Central memory CD4-positive, alpha-beta T cell (primary cell): ENCODE results near the gene RAD51B.
"Not testable (repeated sequence)": the region's sequence is repeated elsewhere in the genome, so short reads cannot be mapped to it uniquely, and the experiment has no call there.

Experiments used
- DNase-seq: peaks from one replicate; pipeline ENCODE4 v3.0.0; 2022

RAD51B gene

DNA sequence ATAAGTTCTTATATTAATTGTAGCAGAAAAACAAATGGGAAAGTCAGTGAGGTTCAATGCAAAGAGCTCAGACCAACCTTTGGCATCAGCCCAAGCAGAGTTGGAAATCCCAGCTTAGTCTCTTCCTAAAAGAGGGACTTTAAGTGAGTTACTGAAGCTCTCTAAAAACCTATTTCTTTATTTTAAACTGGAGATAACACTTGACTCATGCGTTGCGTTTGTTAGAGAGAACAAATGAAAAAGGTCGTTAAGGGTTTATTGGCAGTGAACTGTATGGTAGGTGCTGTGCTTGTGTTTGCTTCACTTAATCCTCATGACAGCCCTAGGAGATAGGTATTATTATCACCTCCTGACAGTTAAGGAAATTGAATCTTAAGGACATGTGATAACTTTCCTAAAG lies 396.5 kb downstream of the RAD51B start:
- no peak for DNase-seq

DNA sequence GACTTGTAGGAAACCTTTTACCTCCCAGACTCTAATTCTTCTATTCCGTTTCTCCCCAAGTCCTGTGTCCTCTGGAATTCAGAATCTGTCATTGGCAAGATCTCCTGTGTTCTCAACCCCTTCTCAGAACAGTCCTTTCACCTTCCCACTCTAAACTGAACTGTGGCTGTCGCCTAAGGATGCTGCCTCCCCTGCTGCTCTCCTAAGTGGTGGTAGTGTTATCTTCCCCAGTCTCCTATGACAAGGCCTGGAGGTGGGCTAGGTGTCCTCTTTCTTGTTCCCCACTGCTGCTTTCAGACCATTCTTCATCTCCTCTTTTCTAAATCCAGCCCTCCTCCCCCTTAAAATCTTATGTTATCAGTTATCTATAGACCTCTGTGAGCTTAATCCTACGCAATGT lies 397.4 kb downstream of the RAD51B start:
- no peak for DNase-seq

DNA sequence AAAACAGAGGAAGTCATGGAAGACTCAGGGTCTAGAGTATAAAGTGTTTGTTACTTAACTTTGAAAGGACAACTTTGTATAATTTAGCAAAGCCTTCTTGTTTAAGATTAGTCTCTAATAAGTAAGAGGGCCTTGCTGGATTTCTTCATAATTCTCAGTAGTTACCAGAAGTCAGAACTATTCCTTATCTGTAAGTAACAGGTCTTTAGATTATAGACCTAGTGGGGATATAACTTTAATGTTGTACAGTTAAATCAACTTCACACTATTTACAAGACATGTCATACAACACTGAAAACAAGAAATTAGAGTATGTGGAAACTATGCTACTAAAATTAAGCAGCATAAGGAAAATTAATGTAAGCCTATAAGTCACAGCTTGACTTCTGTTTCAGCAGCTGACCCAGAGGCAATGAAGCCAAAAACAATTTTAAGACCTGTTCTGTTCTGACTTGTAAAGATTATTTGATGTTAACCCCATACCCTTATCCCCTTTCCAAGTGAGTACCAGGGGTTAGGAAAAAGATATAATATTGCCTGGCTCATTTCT lies 398.3 kb downstream of the RAD51B start:
- DNase-seq, result no peak

DNA sequence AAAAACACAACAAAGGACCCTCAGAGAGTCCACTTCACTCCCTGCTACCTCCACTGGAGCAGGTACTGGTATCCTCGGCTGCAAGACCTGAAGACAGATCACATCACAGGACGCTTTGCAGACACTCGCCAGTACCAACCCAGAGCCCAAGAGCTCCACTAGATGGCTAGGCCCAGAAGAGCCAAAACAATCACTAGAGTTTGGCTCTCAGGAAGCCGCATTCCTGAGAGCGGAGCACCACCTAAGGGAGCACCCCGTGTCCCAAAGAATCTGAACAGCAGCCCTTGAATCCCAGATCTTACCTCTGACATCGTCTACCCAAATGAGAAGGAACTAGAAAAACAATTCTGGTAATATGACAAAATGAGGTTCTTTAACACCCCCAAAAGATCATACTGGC lies 399.8 kb downstream of the RAD51B start:
- DNase-seq, result no peak

DNA sequence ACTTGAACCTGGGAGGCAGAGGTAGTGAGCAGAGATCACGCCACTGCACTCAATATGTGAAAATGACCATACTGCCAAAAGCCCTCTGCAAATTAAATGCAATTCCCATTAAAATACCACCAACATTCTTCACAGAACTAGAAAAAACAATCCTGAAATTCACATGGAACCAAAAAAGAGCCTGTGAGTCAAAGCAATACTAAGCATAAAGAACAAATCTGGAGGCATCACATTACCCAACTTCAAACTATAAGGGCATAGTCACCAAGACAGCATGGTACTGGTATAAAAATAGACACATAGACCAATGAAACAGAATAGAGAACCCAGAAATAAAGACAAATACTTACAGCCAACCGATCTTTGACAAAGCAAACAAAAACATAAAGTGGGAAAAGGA lies 401.5 kb downstream of the RAD51B start:
- not testable (repeated sequence) for DNase-seq

DNA sequence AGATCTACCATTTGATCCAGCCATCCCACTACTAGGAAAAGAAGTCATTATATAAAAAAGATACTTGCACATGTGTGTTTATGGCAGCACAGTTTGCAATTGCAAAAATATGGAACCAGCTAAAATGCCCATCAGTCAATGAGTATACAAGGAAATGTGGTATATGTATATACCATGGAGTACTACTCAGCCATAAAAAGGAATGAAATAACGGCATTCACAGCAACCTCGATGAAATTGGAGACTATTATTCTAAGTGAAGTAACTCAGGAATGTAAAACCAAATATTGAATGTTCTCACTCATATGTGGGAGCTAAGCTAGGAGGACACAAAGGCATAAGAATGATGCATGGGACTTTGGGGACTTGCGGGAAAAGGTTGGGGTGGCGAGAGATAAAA lies 402.6 kb downstream of the RAD51B start:
- no peak for DNase-seq

DNA sequence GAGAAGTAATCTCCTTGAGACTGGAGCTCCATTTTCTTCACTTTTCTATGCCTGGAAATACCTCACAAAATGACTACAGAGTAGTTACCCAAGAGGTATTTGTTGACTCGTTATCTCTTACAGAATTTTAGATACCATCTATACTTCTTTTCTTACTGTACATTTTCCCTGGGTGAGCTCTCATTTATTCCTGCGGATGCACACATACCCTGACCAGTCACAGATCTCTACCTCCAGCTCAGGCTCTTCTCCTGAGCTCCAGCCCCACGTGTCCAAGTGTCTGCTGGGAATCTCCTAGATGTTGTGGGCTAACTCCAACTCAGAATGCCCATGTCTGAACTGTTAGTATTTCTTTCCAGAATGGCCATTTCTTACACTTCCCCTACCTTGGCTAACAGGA lies 403.1 kb downstream of the RAD51B start:
- DNase-seq, result no peak

DNA sequence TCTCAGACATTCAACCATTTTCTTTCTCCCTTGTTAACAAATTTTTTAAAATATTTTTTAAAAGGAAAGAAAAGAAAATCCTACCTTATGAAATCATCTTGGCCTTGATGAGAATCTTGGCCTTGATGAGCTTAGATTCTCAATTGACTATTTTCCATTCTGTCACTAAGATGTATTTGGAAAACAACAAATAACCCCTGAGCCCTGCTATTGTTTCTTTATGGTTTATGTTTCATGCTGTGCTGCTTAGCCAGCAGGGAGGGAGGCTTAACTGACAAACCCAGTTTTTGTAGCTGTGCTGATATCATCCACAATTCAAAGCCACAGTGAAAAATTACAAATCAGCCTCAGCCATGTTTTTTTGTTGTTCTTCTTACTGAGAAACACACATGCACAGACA lies 404.1 kb downstream of the RAD51B start:
- no peak for DNase-seq

DNA sequence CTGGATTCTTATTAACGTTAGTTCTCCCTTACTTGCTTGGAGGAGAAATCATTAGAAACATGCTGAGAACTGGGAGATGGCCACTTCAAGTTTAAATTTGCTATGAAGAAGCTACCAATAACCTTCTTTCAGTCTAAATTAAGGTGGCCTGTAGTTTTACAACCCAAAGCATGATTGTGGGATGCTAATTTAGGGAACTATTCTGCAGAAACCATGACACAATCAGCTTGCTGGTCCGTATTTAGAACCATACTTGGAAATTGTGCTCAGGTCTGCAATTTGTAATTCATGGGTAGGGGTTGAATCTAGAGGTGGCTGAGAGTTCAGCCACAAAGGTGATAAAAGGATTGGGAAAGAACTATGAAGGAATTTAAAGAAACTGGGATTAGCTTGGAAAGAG lies 405.7 kb downstream of the RAD51B start:
- no peak for DNase-seq

DNA sequence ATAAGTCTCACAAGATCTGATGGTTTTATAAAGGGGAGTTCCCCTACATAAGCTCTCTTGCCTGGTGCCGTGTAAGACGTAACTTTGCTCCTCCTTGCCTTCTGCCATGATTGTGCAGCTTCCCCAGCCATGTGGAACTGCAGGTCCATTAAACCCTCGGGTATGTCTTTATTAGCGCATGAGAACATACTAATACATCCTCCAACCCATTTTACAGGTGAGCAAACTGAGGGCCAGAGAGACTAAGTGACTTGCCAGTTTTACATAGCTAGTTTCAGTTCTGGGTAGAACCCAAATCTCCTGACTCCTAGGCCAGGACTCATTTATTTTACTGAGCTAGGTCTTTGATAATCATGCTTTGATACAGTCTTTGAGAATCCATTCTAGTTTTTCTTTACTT lies 406.9 kb downstream of the RAD51B start:
- DNase-seq, result no peak

DNA sequence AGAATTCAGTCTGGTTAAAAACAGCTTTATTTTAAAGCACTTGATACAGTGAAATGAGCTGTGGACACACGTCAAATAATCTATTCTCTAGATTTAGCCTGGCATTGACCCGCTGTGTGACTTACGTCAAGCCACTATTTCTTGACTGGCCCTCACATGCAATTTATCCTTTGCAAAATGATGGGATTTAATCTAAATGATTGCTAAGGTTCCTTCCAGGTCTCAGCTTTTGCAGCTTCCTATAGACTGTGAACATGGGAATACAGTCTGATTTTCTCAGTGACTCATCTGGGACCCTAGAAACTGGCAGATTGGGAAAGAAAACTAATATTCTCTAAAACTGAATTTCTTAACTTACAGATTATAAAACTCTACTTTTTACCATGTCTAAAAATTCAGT lies 409.1 kb downstream of the RAD51B start:
- DNase-seq, result no peak

DNA sequence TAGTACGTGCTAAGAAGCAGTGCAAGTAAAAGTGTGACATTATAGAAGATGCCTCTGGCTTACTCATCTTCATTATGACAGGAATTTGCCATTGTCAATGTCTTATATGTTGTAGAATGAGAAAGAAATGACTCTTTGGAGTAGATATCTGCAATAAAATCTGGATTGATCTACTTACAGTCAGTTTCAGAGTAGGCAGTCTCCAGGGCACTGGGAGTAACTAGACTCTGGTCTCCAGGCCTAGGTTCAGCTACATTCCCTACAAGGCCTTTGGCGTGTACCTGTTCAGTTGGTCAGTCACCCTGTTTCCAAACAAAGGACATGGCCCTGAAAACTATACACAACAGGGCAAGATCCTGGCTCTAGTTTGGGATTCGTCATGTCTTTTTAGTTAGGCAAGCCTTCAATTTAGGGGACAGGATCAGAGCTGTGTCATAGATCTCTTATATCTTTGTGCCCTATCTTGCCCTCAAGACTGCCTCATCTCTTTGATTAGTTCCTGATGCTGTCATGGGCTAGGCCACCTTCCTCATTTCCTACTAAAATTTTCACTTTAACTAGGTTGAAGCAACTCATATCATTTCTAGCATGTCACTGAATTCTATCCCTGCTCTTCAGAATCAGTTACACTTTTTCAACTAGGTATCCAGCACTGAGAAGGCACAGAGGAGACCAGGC lies 410.0 kb downstream of the RAD51B start:
- DNase-seq, result no peak

DNA sequence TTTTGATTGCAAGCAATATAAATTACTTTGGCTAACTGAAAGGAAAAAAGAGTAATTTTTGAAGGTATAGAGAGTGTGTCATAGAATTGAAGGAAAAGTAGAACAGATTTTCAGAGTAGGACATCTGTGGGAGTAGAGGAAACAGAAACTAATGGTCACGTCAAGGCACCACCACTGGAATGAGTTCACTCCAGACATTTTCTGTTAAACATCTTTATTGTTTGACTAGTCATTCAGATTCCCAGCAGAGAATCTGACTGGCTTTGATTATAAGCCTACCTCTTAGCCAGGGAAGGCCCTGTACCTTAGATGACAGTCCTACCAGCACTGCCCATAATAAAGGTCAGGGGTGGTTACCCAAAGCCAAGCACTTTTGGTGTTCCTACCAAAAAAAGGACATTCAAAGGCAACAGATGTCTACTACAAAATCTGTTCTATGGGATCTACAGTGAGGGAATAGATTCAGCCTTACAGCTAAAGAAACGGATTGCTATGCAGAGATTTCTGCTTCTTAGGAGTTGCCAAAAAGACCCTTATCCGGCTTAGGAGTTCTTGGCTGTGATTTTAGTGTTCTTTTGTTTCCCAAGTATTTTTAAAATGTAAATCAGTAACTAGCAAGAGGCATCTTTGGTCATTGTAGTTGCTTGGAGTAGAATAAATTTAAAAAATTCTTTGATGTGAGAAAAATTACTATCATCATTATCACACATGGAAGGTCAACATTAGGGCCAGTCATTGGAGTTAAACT lies 410.8 kb downstream of the RAD51B start:
- no peak for DNase-seq

DNA sequence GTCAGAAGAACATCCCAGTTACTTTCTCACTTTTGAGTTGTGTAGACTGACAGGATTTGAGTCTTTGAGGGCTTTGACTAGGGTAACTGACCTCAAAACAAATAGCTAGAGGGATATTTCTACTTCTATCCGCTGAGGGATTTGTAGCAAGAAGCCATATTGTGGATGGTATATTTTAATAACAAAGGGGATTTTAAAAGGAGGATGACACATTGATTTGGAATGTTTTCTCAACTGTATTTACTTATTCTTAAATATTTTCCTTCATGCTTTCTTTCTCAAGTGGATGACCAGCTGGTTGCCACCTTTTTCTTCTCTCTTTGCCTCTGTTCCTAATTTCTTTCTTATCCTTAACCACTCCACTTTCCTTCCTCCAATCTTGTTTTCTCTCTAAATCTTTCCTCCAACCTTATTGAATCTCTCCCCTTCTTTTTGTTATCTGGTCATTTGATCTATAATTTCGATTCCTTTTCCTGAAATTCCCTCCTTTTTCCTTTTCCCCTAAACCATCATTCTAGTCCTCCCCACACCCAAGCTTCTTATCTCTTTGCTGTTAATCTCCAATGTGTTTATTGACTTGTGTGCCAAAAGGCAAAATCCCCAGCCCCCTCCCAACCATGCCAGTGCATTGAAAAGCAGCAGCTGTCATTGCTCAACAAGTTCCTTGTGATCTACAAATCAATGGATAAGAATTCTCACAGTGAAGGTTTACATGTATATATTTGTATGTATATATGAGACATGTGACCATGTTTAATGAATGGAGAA lies 411.6 kb downstream of the RAD51B start:
- no peak for DNase-seq

DNA sequence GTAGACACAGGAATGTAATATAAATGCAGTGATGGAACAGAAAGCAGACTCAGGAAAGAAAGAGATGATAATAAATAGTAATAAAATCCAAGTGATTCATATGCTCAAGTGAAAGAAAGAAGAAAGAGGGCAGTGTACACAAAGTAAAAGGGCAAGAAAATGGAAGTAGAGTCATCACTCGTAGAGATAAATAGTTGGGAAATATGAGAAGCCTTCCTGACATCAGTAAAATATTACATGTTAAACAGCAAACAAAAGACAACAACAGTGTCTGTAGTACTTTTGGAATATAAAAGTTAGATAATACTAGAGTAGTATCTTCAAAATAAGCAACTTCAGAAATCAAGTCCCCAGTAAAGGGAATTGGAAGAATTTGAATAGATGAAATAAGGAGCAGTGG lies 412.3 kb downstream of the RAD51B start:
- no peak for DNase-seq

DNA sequence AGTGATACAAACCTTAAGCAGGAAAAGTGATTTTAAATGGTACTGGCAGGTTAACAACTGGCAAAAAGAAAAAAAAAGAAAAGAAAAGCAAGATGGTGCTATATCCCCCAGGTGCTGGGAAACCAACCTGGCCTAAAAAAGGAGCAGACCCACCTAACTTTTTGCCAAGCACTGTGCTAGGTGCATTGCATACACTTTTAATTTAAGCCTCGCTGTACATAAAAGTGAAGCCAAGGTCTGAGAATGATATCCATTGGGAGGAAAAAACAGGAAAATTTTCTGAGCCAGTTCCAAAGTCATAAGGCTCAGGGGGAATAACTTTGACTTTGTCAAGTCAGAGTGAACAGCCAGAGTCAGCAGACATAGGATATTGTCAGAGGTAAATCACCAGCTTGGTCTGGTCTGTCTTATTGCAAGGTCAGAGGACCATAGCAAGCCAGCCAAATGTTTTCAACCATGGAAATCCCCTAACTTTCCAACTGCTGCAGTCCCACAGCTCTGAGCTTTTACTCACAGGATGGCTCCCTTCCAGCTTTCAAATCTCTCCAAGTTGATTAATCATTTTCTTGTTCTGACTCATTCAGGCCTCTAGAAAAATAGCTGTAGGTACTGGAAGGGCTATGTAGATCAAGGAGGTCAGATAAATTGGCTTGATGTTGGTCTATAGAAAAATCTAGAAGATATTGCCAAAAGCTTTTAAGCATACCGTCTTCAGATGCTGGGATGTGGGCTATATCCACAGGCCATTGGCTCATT lies 412.9 kb downstream of the RAD51B start:
- DNase-seq, result no peak

DNA sequence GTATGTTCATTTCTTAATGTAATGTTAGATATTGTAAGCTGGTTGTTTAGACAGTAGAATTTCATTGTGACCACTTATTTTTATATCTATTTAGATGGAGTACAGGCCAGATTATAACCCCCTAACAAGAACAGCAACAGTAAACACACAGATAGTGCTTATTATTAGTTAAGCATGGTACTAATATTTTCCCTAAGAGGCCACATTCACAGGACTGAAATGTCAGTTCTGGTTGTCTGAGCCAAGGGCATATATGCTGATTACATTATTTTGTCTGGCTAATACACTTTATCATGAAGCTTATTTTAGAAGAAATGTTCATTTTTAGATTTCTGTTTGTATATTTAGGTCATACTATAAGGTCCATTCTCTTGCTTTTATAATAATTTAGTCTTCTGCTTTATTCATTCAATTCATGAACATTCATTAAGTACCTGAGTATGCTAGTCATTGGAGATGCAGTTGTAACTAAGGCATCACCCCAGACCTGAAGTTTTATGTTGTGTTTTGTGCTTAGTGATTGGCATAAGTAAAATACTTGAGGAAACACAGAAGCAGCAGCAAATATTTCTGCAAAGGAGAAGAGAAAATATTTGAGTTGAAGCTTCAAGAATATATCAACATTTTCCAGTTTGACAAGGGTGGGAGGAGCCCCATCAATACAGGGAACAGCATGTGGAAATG lies 413.7 kb downstream of the RAD51B start:
- DNase-seq, result no peak

DNA sequence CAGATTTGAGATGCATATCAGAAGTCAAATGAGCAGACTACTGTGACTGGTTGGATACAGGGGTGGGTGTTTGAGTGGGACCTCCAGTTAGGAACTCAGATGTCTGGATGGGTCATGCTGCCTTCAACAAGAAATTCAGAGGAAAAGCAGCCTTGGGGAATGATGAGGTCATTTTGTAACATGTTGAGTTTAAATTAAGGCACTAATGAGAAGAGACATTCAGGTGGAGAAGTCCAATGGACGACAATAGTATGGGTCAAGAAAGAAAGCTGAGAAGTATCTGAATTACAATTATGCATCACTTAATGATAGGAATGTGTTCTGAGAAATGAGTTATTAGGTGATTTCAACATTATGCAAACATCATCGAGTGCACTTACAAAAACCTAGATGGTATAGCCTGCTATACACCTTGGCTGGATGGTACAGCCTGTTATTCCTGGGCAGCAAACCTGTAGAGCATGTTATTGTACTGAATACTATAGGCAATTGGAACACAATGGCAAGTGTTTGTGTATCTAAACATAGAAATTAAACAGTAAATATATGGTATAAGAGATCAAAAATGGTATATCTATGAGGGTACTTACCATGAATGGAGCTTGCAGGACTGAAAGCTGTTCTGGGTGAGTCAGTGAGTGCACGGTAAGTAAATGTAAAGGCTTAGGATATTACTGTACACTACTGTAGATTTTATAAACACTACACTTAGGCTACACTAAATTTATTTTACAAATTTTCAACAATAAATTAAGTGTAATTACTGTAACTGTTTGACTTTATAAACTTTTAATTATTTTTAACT lies 414.7 kb downstream of the RAD51B start:
- no peak for DNase-seq

DNA sequence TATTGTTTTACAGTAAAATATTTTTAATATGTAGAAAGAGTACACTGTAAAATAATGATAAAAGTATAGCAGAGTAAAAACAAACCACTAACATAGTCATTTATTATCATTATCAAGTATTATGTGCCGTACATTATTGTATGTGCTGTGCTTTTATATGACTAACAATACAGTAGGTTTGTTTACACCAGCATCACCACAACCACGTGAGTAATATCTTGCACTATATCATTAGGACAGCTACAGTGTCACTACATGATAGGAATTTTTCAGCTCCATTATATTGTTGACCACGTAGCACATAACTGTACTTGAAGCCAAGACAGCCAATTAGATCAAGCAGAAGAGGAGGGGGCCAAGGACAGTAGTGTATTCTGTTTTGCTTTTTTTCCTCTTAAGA lies 415.4 kb downstream of the RAD51B start:
- DNase-seq, result no peak

DNA sequence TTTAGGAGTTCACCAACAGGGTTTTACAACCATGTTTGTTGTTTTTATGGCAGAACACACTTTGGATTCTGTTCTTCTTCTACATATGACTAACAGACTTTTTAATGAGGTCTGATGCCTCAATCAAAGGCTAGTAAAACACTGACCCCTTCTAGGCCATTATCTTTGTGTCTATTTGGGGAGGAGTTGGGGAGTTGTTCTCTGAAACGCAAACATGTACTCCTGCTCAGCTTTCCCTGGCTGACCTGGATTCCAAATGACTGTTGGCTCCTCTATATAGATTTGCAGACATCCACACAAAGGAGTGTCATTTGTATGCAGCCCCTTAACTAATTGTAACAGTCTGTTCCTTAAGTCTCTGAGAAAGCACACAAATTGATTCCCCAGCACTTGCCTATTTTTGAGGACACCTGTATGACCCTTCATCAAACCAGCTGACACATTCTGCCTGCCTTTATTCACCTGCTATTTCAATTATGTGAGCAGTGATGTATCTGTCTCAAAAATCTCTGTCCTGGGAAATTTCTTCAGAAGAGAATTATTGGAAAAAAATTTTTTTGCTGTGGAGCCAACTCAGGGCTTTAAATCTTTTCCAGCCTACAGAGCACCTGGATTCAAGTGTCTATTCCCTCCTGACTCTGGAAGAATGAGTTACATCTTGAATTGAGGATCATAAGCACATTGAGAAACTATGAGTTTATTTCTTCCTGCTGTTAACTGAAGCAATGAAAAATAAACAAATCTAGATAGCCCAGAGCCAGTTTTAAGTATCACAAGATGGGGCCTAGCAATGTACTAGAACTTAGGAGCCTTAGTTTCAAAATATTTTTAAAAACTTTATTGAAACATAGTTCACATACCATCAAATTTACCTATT lies 417.2 kb downstream of the RAD51B start:
- DNase-seq, result no peak
